Endothelial cell of umbilical vein (primary cell): ENCODE measurements around the gene MEF2D. TPM values are rescaled to one million over a fixed set of nuclear protein-coding genes. Genes with fewer than 3 reads are reported as not detected.

Experiments
- BruUV-seq: library from RNA; stranded (reverse); fragments of 400-500 nt; replicated peaks from 2 replicates; lab custom pipeline; 2021; lab: Mats Ljungman, UMichigan
- CTCF ChIA-PET: fragments of 300-600, 350-600 bp; sonication (Branson Sonifier 250); formaldehyde crosslinking; loops from one replicate; lab custom pipeline; 2021; ENCODE audit warnings: antibody characterized with exemption, inconsistent platforms; lab: Charles Lee
- POLR2A ChIA-PET: fragments of 300-600, 350-600 bp; sonication (Branson Sonifier 250); formaldehyde crosslinking; loops from one replicate; lab custom pipeline; 2021; ENCODE audit warnings: antibody characterized with exemption, inconsistent platforms; lab: Charles Lee
- DNase-seq: peaks from one replicate; pipeline ENCODE4 v3.0.0-alpha.2; 2011; ENCODE audit warnings: low read depth, low spot score
- FAIRE-seq: peaks from 2 replicates; lab custom pipeline; 2011; peaks lifted over from hg19 to GRCh38; lab: Jason Lieb, UNC
- H2AFZ ChIP-seq: 2 replicates; pipeline ENCODE4 v1.6.0; 2012; ENCODE audit warnings: low read depth, low read length, control low read depth, inconsistent platforms
- H3K27ac ChIP-seq: 2 replicates; pipeline ENCODE4 v1.5.1; 2011; ENCODE audit warnings: low read depth, mild to moderate bottlenecking, control low read depth, low read length, moderate library complexity; ENCODE audit not compliant: insufficient read depth
- H3K27me3 ChIP-seq, 2 experiments: 2 replicates each; pipeline versions ENCODE4 v1.6.0 to v1.6.1; 2011; ENCODE audit warnings: low read length in 2 of 2, mixed read lengths in 1 of 2; ENCODE audit not compliant: control insufficient read depth in 2 of 2, insufficient read depth in 2 of 2
- H3K36me3 ChIP-seq, 2 experiments: 2 replicates in 1 of 2; 3 replicates in 1 of 2; pipeline ENCODE4 v1.5.1; 2011; ENCODE audit warnings: low read length in 2 of 2, mild to moderate bottlenecking in 1 of 2, moderate library complexity in 1 of 2; ENCODE audit not compliant: control insufficient read depth in 2 of 2, insufficient read depth in 2 of 2; ENCODE audit errors: extremely low read depth in 1 of 2
- H3K4me1 ChIP-seq: 3 replicates; pipeline ENCODE4 v1.5.1; 2011; ENCODE audit warnings: mild to moderate bottlenecking, low read length; ENCODE audit not compliant: control insufficient read depth, insufficient read depth; ENCODE audit errors: extremely low read depth
- H3K4me2 ChIP-seq: 2 replicates; pipeline ENCODE4 v1.6.1; 2011; ENCODE audit warnings: low read length, control low read depth, mixed read lengths; ENCODE audit not compliant: insufficient read depth
- H3K4me3 ChIP-seq, 3 experiments: fragments of 200-600 bp in 1 of 3; sonication (generic), shearing (Covaris generic) in 1 of 3; replicated peaks in 1 of 3; 2 replicates each; pipeline ENCODE4 v1.5.1; 2011 to 2016; ENCODE audit warnings: control low read depth in 3 of 3, low read length in 3 of 3, mild to moderate bottlenecking in 2 of 3, inconsistent platforms in 1 of 3, low read depth in 1 of 3, moderate library complexity in 1 of 3; ENCODE audit not compliant: insufficient read depth in 1 of 3
- H3K79me2 ChIP-seq: 2 replicates; pipeline ENCODE4 v1.6.0; 2012; ENCODE audit warnings: low read length, inconsistent platforms; ENCODE audit not compliant: control insufficient read depth, insufficient read depth
- H3K9ac ChIP-seq: replicated peaks from 2 replicates; pipeline ENCODE3; 2011; ENCODE audit warnings: low read length, control low read depth; ENCODE audit not compliant: insufficient read depth; ENCODE audit errors: extremely low read depth
- H3K9me1 ChIP-seq: replicated peaks from 3 replicates; pipeline ENCODE4 v1.6.0; 2011; ENCODE audit warnings: mild to moderate bottlenecking, low read length; ENCODE audit not compliant: control insufficient read depth, insufficient read depth; ENCODE audit errors: extremely low read depth
- H3K9me3 ChIP-seq: replicated peaks from 2 replicates; pipeline ENCODE4 v1.5.1; 2012; ENCODE audit warnings: low read length, inconsistent platforms; ENCODE audit not compliant: control insufficient read depth, insufficient read depth
- H4K20me1 ChIP-seq: replicated peaks from 2 replicates; pipeline ENCODE3; 2011; ENCODE audit warnings: mild to moderate bottlenecking, low read length; ENCODE audit not compliant: control insufficient read depth, insufficient read depth; ENCODE audit errors: extremely low read depth
- EZH2 ChIP-seq: IDR thresholded peaks from 2 replicates; pipeline ENCODE4 v1.6.1; 2012; ENCODE audit warnings: borderline replicate concordance, low read depth, mild to moderate bottlenecking, moderate library complexity, low read length, inconsistent platforms; ENCODE audit not compliant: severe bottlenecking
- FOS ChIP-seq: IDR thresholded peaks from 2 replicates; pipeline ENCODE4 v1.6.1; 2011; ENCODE audit warnings: mild to moderate bottlenecking, low read length, moderate library complexity, borderline replicate concordance; ENCODE audit not compliant: insufficient read depth
- GATA2 ChIP-seq: IDR thresholded peaks from 2 replicates; pipeline ENCODE4 v1.7.0; 2011; ENCODE audit warnings: low read depth, mild to moderate bottlenecking, moderate library complexity, mixed read lengths, low read length; ENCODE audit not compliant: insufficient read length, insufficient read depth
- JUN ChIP-seq: IDR thresholded peaks from 2 replicates; pipeline ENCODE4 v1.6.1; 2011; ENCODE audit warnings: borderline replicate concordance, low read depth; ENCODE audit not compliant: insufficient read length, insufficient read depth
- MYC ChIP-seq: IDR thresholded peaks from one replicate; pipeline ENCODE4 v1.6.1; 2011; ENCODE audit warnings: mild to moderate bottlenecking, low read depth, low read length
- POLR2A ChIP-seq: IDR thresholded peaks from 2 replicates; pipeline ENCODE4 v1.6.1; 2012; ENCODE audit warnings: low read depth, mild to moderate bottlenecking, control low read depth, low read length
- POLR2AphosphoS5 ChIP-seq: IDR thresholded peaks from 2 replicates; pipeline ENCODE4 v1.6.1; 2012; ENCODE audit warnings: low read depth, mild to moderate bottlenecking, control low read depth, low read length, moderate library complexity; ENCODE audit not compliant: insufficient read depth
- dilution Hi-C: fragments of 300-500 bp; cut with MboI; formaldehyde crosslinking; loops from one replicate; pipeline ENCODE4 v1.15.0; 2019; ENCODE audit warnings: low sequenced_read_pairs; ENCODE audit not compliant: extremely low pct_ligation_motif_present
- intact Hi-C: fragments of 100-400 bp; cut with micrococcal nuclease; formaldehyde crosslinking; loops from one replicate; pipeline ENCODE4 v1.10.0; 2022
- polyA plus RNA-seq, 4 experiments: library from polyadenylated mRNA; depleted of rRNA in 3 of 4; stranded (reverse) in 3 of 4; unstranded in 1 of 4; fragments of >200 nt; gene quantifications; 2 replicates each; pipeline versions ENCODE4 v1.2.1 to v1.2.3, GENCODE V29; 2011 to 2012; ENCODE audit warnings: missing spikeins in 1 of 4
- total RNA-seq: library from RNA; stranded (reverse); gene quantifications from 2 replicates; pipeline ENCODE4 v1.2.3, GENCODE V29; 2021
- TF ChIP-seq, protein P1 (sequence below): IDR thresholded peaks from 2 replicates; pipeline ENCODE4 v1.6.1; 2011; ENCODE audit not compliant: insufficient read depth, insufficient read length
- TF ChIP-seq, protein P2 (sequence below), 2 donors: IDR thresholded peaks; 1 replicate in 1 of 2; 2 replicates in 1 of 2; pipeline ENCODE4 v1.5.1; 2011; ENCODE audit warnings: low read length in 2 of 2, mild to moderate bottlenecking in 2 of 2, moderate library complexity in 2 of 2, control low read depth in 1 of 2, inconsistent platforms in 1 of 2, low read depth in 1 of 2; ENCODE audit not compliant: insufficient read depth in 1 of 2; ENCODE audit errors: extremely low read depth in 1 of 2

The MEF2D gene
- total and polyA plus RNA-seq, 2 donors (not counting 3 experiments of a cell fraction or from before 2014, with no cell fraction given): 45.4 to 52.2 TPM

DNA sequence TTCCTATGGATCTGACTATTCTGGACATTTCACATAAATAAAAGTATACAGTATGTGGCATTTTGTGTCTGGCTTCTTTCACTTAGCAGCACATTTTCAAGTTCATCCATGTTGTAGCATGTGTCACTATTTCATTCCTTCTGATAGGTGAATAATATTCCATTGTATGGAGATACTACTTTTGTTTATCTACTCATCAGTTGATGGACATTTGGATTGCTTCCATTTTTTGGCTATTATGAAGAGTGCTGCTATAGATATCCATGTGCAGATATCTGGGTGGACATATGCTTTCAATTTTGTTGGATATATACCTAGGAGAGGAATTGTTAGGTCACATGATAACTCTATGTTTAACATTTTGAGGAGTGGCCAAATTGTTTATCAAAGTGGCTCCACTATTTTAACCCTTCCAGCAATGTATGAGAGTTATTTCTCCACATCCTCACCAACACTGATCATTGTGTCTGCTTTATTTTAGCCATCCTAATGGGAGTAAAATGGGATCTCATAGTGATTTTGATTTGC lies 21.9 kb upstream of the MEF2D start:
- POLR2A ChIA-PET: no interaction called here
- no TSS peak for BruUV-seq
- Histone ChIP-seq H3K79me2 (no peaks in the 10 kb centered on the region), H3K4me3 (no peak overlapping the region), H3K36me3 (peaks cover 2 to 3% of the 10 kb centered on the region in 2 experiments), H3K4me1 (no peaks in the 10 kb centered on the region), H4K20me1 (no peaks in the 10 kb centered on the region), H3K9ac (no peak overlapping the region), H2AFZ (no peak overlapping the region), H3K27ac (no peak overlapping the region), H3K9me1 (no peaks in the 10 kb centered on the region), H3K4me2 (no peak overlapping the region), H3K9me3 (no peaks in the 10 kb centered on the region), H3K27me3 (no peaks in the 10 kb centered on the region)
- TF ChIP-seq, protein P1, sequence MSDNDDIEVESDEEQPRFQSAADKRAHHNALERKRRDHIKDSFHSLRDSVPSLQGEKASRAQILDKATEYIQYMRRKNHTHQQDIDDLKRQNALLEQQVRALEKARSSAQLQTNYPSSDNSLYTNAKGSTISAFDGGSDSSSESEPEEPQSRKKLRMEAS: no peak
- TF ChIP-seq FOS (no peak), JUN (no peak), GATA2 (no peak), MYC (no peak), POLR2AphosphoS5 (no peak), EZH2 (no peak), POLR2A (no peak)
- TF ChIP-seq, protein P2, sequence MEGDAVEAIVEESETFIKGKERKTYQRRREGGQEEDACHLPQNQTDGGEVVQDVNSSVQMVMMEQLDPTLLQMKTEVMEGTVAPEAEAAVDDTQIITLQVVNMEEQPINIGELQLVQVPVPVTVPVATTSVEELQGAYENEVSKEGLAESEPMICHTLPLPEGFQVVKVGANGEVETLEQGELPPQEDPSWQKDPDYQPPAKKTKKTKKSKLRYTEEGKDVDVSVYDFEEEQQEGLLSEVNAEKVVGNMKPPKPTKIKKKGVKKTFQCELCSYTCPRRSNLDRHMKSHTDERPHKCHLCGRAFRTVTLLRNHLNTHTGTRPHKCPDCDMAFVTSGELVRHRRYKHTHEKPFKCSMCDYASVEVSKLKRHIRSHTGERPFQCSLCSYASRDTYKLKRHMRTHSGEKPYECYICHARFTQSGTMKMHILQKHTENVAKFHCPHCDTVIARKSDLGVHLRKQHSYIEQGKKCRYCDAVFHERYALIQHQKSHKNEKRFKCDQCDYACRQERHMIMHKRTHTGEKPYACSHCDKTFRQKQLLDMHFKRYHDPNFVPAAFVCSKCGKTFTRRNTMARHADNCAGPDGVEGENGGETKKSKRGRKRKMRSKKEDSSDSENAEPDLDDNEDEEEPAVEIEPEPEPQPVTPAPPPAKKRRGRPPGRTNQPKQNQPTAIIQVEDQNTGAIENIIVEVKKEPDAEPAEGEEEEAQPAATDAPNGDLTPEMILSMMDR (IDR thresholded peaks at IDR 0.05; ENCODE audit: extremely low read depth in 1 of 2, insufficient read depth in 1 of 2, low read depth in 1 of 2, low read length in 2 of 2): no peak
- CTCF ChIA-PET: interaction anchor here (1.1 to 2.6 kb wide), 4 partner anchors 13 to 137 kb away, joined by 3 to 22 read pairs (median 4); no protein-coding TSS in a partner anchor
- dilution Hi-C loops: no loop called here
- FAIRE-seq: no peak
- intact Hi-C loops: no loop called here
- DNase-seq: no peak
